Panc1 (cell line): ENCODE data around the gene UBAP1. TPM values are rescaled to one million over a fixed set of nuclear protein-coding genes. Genes with fewer than 3 reads are reported as not detected.

Experiments used
- ATAC-seq: fragments of 200-7000 bp; cut with Tn5 transposase; 2 replicates; pipeline ENCODE4 v1.9.1; 2020; ENCODE audit warnings: mild to moderate bottlenecking, moderate library complexity
- BruUV-seq: library from RNA; stranded (reverse); fragments of 400-500 nt; replicated peaks from 2 replicates; lab custom pipeline; 2021; lab: Mats Ljungman, UMichigan
- CTCF ChIA-PET: fragments of 300-600 bp; sonication (Branson Sonifier 250); formaldehyde crosslinking; loops from one replicate; lab custom pipeline; 2022; ENCODE audit warnings: antibody characterized with exemption; lab: Charles Lee
- POLR2A ChIA-PET: fragments of 300-600 bp; sonication (Branson Sonifier 250); formaldehyde crosslinking; loops from one replicate; lab custom pipeline; 2022; ENCODE audit warnings: antibody characterized with exemption; lab: Charles Lee
- DNase-seq: peaks from one replicate; pipeline ENCODE4 v3.0.0-alpha.2; 2010; ENCODE audit warnings: low read depth, low spot score
- H3K27ac ChIP-seq: 2 replicates; pipeline ENCODE4 v1.5.1; 2011; ENCODE audit warnings: mild to moderate bottlenecking, low read length, inconsistent platforms
- H3K27me3 ChIP-seq: fragments of 200-500 bp; sonication (Bioruptor generic); 2 replicates; pipeline ENCODE4 v1.6.0; 2014; ENCODE audit warnings: low read length, inconsistent platforms; ENCODE audit not compliant: control insufficient read depth, insufficient read depth
- H3K36me3 ChIP-seq: fragments of 200-500 bp; sonication (Bioruptor generic); 2 replicates; pipeline ENCODE4 v1.5.1; 2014; ENCODE audit warnings: inconsistent platforms, mild to moderate bottlenecking, low read length, moderate library complexity; ENCODE audit not compliant: control insufficient read depth, insufficient read depth
- H3K4me1 ChIP-seq: 2 replicates; pipeline ENCODE4 v1.5.1; 2011; ENCODE audit warnings: inconsistent platforms, mild to moderate bottlenecking, low read length, moderate library complexity; ENCODE audit not compliant: control insufficient read depth, insufficient read depth
- H3K4me3 ChIP-seq, 2 experiments: 2 replicates each; pipeline ENCODE4 v1.5.1; 2011 to 2012; ENCODE audit warnings: low read depth in 2 of 2, low read length in 2 of 2, mild to moderate bottlenecking in 2 of 2, inconsistent platforms in 1 of 2, moderate library complexity in 1 of 2
- H3K9me3 ChIP-seq: fragments of 200-500 bp; sonication (Bioruptor generic); 2 replicates; pipeline ENCODE4 v1.5.1; 2014; ENCODE audit warnings: low read depth, mild to moderate bottlenecking, inconsistent platforms, low read length, moderate library complexity; ENCODE audit not compliant: control insufficient read depth, insufficient read depth
- CTCF ChIP-seq: fragments of 450-650 bp; IDR thresholded peaks from 2 replicates; pipeline ENCODE4 v1.5.1; 2017; ENCODE audit warnings: mild to moderate bottlenecking
- POLR2AphosphoS5 ChIP-seq: IDR thresholded peaks from 2 replicates; pipeline ENCODE4 v1.6.1; 2012; ENCODE audit warnings: mild to moderate bottlenecking, low read depth, low read length, moderate library complexity
- SIN3A ChIP-seq: IDR thresholded peaks from 2 replicates; pipeline ENCODE4 v1.6.1; 2012; ENCODE audit warnings: low read depth, mild to moderate bottlenecking, low read length, moderate library complexity, borderline replicate concordance; ENCODE audit not compliant: insufficient read depth
- TCF7L2 ChIP-seq: IDR thresholded peaks from 2 replicates; pipeline ENCODE4 v1.6.1; 2011; ENCODE audit warnings: mild to moderate bottlenecking, low read depth, low read length, inconsistent platforms
- in situ Hi-C: cut with HindIII; loops from 2 replicates; pipeline ENCODE4 v1.10.0; 2016; ENCODE audit warnings: low sequenced_read_pairs, low pct_unique_long_range_greater_than_20kb
- intact Hi-C: fragments of 100-400 bp; cut with micrococcal nuclease; formaldehyde crosslinking; loops from one replicate; pipeline ENCODE4 v1.10.0; 2022; ENCODE audit not compliant: unreplicated experiment
- total RNA-seq: library from RNA; stranded (reverse); gene quantifications from one replicate; pipeline ENCODE4 v1.2.1, GENCODE V29; 2021; ENCODE audit not compliant: unreplicated experiment

The UBAP1 gene
- total RNA-seq, 1 experiment from 2014 or later: 55.3 TPM

GRCh38 chr9:34151398-34151797, 27.4 kb upstream of the UBAP1 start:
- Histone ChIP-seq H3K9me3 (no peaks in the 10 kb centered on the region), H3K36me3 (no peaks in the 10 kb centered on the region), H3K4me3 (no peak overlapping the region), H3K27me3 (no peaks in the 10 kb centered on the region), H3K4me1 (no peaks in the 10 kb centered on the region), H3K27ac (no peak overlapping the region)
- in situ Hi-C loops (no loop called here), intact Hi-C loops (no loop called here)
- DNase-seq (no peak), ATAC-seq (no peak)
- TF ChIP-seq TCF7L2: no peak
- TF ChIP-seq CTCF: no peak
- POLR2A ChIA-PET: no interaction called here
- no TSS peak for BruUV-seq
- CTCF ChIA-PET: no interaction called here

- CTCF ChIA-PET: interaction anchor here (0.7 kb wide), 2 partner anchors 18 to 23 kb away, joined by 3 read pairs; no protein-coding TSS in a partner anchor
- ATAC-seq: no peak
- DNase-seq: no peak
- Histone ChIP-seq H3K4me1 (no peaks in the 10 kb centered on the region), H3K27me3 (no peaks in the 10 kb centered on the region), H3K4me3 (no peak overlapping the region), H3K9me3 (no peaks in the 10 kb centered on the region), H3K27ac (no peak overlapping the region), H3K36me3 (no peaks in the 10 kb centered on the region)
- in situ Hi-C loops (no loop called here), intact Hi-C loops (no loop called here)
- no TSS peak for BruUV-seq
- no peak for TF ChIP-seq SIN3A
- no peak for TF ChIP-seq CTCF
- TF ChIP-seq POLR2AphosphoS5: no peak
- POLR2A ChIA-PET: no interaction called here
Observed at GRCh38 chr9:34154057-34154456, 24.8 kb upstream of the UBAP1 start.

GRCh38 chr9:34157318-34157717, 21.5 kb upstream of the UBAP1 start:
- Histone ChIP-seq H3K27me3 (no peaks in the 10 kb centered on the region), H3K9me3 (no peaks in the 10 kb centered on the region), H3K4me3 (no peak overlapping the region), H3K27ac (no peak overlapping the region), H3K4me1 (no peaks in the 10 kb centered on the region), H3K36me3 (no peaks in the 10 kb centered on the region)
- in situ Hi-C loops: no loop called here
- POLR2A ChIA-PET: interaction anchor here (0.6 kb wide), 1 partner anchor 9 kb away, joined by 7 read pairs; no protein-coding TSS in a partner anchor
- TF ChIP-seq SIN3A: no peak
- no TSS peak for BruUV-seq
- no peak for DNase-seq
- CTCF ChIA-PET: interaction anchor here (0.6 kb wide), 2 partner anchors 27 to 299 kb away, joined by 3 to 4 read pairs; no protein-coding TSS in a partner anchor
- no peak for ATAC-seq
- intact Hi-C loops: no loop called here
